Cardiac muscle cell (in vitro differentiated cells and primary cell): ENCODE data around the gene HS6ST2. TPM values are rescaled to one million over a fixed set of nuclear protein-coding genes. Genes with fewer than 3 reads are reported as not detected.

Experiments
- DNase-seq, 2 donors: peaks; one replicate each; pipeline versions ENCODE4 v3.0.0 to v3.0.0-alpha.2; 2010 to 2017; ENCODE audit warnings: low read depth in 1 of 2, low spot score in 1 of 2
- H3K27ac ChIP-seq: fragments of 200-600 bp; sonication (generic); 2 replicates; pipeline ENCODE4 v1.5.1; 2016
- H3K27me3 ChIP-seq: fragments of 200-600 bp; sonication (generic); 2 replicates; pipeline ENCODE4 v1.6.0; 2016; ENCODE audit warnings: control low read depth
- H3K36me3 ChIP-seq: fragments of 200-600 bp; sonication (generic); 2 replicates; pipeline ENCODE4 v1.5.1; 2016; ENCODE audit warnings: control low read depth
- H3K4me1 ChIP-seq: fragments of 200-600 bp; sonication (generic); 2 replicates; pipeline ENCODE4 v1.8.1; 2017; ENCODE audit warnings: low read depth, mild to moderate bottlenecking, mixed run types
- H3K4me3 ChIP-seq: fragments of 200-600 bp; sonication (generic); 2 replicates; pipeline ENCODE4 v1.5.1; 2016; ENCODE audit warnings: mild to moderate bottlenecking
- H3K9me3 ChIP-seq: fragments of 200-600 bp; sonication (generic); 2 replicates; pipeline ENCODE4 v1.5.1; 2017; ENCODE audit warnings: low read depth, mild to moderate bottlenecking, control low read depth
- polyA plus RNA-seq: library from polyadenylated mRNA; unstranded; fragments of >200 nt; fragmentation: Nextera tagmentation; extraction: Ambion mirVana; gene quantifications from 2 replicates; pipeline ENCODE4 v1.2.1, GENCODE V29; 2016
- total RNA-seq: library from RNA; depleted of rRNA; stranded (reverse); fragments of >200 nt; gene quantifications from 2 replicates; pipeline ENCODE4 v1.2.3, GENCODE V29; 2016
- TF ChIP-seq, protein P1 (sequence below): IDR thresholded peaks from 2 replicates; pipeline ENCODE4 v1.5.1; 2012; ENCODE audit warnings: low read depth, mild to moderate bottlenecking, low read length

HS6ST2 gene
- total and polyA plus RNA-seq, 2 experiments from 2014 or later, result 15.5 to 27.1 TPM

DNA sequence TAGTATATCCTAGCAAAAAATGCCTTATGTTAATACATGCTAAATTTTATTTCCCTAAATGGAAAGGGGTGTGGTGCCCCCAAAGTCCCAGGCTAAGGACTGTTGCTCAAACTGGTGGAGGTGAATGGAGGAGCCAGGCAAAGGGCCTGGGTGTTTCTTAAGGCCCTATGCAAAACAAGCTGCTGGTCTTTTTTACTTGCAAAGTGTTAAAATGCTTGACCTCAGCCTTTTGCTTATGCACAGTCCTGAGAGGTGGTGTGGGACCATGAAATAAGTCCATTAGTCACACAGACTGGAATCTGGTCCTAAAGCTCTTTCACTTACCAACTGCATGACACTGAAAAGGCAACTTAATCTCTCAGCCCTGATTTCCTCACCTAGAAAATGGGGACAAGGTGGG, 246.1 kb downstream of the HS6ST2 start:
- Histone ChIP-seq H3K27me3 (no peaks in the 10 kb centered on the region), H3K27ac (no peak overlapping the region), H3K36me3 (no peaks in the 10 kb centered on the region), H3K4me3 (no peak overlapping the region), H3K9me3 (no peaks in the 10 kb centered on the region), H3K4me1 (peaks cover 4% of the 10 kb centered on the region)
- no peak for DNase-seq
- TF ChIP-seq, protein P1, sequence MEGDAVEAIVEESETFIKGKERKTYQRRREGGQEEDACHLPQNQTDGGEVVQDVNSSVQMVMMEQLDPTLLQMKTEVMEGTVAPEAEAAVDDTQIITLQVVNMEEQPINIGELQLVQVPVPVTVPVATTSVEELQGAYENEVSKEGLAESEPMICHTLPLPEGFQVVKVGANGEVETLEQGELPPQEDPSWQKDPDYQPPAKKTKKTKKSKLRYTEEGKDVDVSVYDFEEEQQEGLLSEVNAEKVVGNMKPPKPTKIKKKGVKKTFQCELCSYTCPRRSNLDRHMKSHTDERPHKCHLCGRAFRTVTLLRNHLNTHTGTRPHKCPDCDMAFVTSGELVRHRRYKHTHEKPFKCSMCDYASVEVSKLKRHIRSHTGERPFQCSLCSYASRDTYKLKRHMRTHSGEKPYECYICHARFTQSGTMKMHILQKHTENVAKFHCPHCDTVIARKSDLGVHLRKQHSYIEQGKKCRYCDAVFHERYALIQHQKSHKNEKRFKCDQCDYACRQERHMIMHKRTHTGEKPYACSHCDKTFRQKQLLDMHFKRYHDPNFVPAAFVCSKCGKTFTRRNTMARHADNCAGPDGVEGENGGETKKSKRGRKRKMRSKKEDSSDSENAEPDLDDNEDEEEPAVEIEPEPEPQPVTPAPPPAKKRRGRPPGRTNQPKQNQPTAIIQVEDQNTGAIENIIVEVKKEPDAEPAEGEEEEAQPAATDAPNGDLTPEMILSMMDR, result no peak

DNA sequence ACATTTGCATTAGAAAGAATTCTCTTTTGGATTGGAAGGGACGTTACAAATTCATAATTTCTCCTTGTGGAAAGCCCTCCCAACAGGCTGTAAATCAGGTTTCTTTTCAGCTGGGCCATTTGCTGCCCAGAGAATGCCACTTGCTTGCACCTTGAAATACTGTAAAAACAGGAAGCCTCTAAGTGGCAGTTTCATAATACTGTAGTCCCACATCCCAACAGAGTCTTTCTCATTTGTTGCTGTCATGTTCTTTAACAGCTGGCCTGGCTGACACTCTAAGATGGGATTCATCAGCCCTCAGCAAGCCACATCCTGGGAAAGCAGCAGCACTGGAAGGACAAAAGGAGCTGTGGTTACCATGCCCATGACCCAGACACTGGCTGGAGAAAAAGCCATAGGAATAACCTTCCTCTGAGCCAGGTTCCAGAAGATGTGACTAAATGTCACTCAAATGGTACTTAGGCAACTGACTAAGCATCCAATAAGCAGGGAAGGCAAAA, 247.7 kb downstream of the HS6ST2 start:
- Histone ChIP-seq H3K27me3 (no peaks in the 10 kb centered on the region), H3K4me3 (no peak overlapping the region), H3K27ac (no peak overlapping the region), H3K36me3 (no peaks in the 10 kb centered on the region), H3K4me1 (no peaks in the 10 kb centered on the region), H3K9me3 (no peaks in the 10 kb centered on the region)
- no peak for DNase-seq
- TF ChIP-seq, protein P1, result no peak

DNA sequence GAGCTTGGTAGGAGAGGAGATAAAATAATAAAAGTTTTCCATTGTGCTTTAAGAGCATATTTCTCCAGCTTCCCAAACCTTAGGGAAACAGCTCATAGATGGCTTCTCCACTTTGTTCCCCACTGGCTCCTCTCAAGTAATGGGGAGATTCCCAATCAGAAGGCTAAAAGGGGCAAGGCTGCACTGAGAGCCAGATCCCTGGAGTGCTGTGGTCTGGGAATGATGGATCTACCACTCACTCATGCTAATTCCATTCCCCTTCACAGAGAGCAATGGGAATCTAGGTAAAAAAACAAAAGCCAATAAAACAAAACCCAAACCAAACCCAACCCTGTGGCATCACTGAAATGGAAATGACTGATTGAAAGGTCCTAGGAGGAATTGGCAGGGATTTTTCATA, 249.9 kb downstream of the HS6ST2 start:
- no peaks in the 10 kb centered on the region for H3K36me3 ChIP-seq
- H3K27me3 ChIP-seq, result no peaks in the 10 kb centered on the region
- no peak overlapping the region for H3K27ac ChIP-seq
- no peak for DNase-seq
- H3K4me1 ChIP-seq, result peaks cover 12% of the 10 kb centered on the region
- TF ChIP-seq, protein P1, result no peak
- H3K9me3 ChIP-seq, result no peaks in the 10 kb centered on the region
- no peak overlapping the region for H3K4me3 ChIP-seq

DNA sequence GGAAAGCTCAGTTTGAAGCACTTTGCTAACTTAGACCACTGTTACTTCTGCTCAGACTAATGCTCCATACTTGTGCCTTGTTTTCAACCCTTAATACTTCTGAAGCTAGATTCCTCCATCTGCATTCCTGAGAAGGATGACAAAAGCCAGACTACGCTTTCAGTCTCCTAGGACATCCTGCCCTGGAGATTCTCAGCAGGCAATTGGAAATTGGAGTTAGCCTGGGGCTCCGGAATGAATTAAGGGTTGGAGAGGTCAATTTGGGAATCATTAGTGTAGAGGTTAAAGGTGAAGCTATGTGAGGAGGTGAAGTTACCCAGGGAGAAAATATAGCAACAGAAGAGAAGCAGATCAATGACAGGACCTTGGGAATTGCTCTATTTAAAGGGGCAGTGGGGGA, 253.7 kb downstream of the HS6ST2 start:
- peak in 1 of 2 donors; percentile 83 for DNase-seq
- TF ChIP-seq, protein P1, result no peak
- Histone ChIP-seq H3K4me3 (no peak overlapping the region), H3K4me1 (peaks cover 12% of the 10 kb centered on the region), H3K9me3 (no peaks in the 10 kb centered on the region), H3K27ac (peak overlapping the region; percentile 75), H3K27me3 (no peaks in the 10 kb centered on the region), H3K36me3 (no peaks in the 10 kb centered on the region)

DNA sequence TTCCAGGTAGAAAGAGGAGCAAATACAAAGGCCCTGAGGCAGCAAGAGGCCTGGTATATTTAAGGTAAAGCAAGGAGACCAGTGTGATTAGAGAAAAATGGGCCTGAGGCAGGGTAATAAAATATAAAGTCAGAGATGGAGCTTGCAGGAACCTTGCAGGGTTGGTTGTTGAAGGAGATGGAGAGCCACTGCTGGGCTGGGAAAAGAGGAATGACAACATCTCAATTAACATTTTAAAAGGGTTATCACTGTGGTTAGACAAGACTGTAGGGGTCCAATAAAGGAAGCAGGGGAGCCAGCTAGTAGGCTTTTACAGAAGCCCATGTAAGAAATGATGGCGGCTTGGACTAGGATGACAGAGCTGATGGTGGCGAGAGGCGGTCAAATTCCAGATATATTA, 264.0 kb downstream of the HS6ST2 start:
- H3K9me3 ChIP-seq, result no peaks in the 10 kb centered on the region
- no peaks in the 10 kb centered on the region for H3K36me3 ChIP-seq
- H3K27me3 ChIP-seq, result no peaks in the 10 kb centered on the region
- TF ChIP-seq, protein P1, result no peak
- no peak overlapping the region for H3K27ac ChIP-seq
- no peak overlapping the region for H3K4me3 ChIP-seq
- DNase-seq, result no peak
- no peaks in the 10 kb centered on the region for H3K4me1 ChIP-seq

DNA sequence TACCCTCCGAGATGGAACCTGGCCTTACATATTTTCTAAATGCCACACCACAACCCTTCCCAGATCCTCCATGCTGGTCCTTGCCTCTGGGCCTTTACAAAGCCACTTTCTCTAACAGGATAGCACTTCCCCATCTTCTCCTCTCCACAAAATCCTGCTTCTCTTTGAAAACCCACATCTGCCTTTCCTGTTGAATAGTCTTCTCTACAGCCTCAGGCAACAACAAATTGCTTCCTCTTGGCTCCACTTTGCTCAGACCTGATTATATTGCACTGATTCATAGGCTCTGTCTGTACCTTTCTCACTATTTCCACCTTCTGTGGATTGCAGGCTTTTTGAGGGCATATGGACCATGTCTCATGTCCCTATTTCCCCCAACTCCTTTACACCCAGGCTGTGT, 265.9 kb downstream of the HS6ST2 start:
- Histone ChIP-seq H3K4me3 (no peak overlapping the region), H3K27me3 (no peaks in the 10 kb centered on the region), H3K9me3 (no peaks in the 10 kb centered on the region), H3K4me1 (no peaks in the 10 kb centered on the region), H3K27ac (no peak overlapping the region), H3K36me3 (no peaks in the 10 kb centered on the region)
- DNase-seq, result no peak
- TF ChIP-seq, protein P1, result no peak
